HEK293 (cell line): ENCODE data around the gene NUDT9.

Experiments used
- CTCF ChIA-PET: fragments of 350-600 bp; formaldehyde crosslinking; extraction: SDS; loops from one replicate; lab custom pipeline; 2021; ENCODE audit warnings: antibody characterized with exemption; lab: Yijun Ruan, JAX
- POLR2A ChIA-PET: fragments of 300-600 bp; formaldehyde crosslinking; extraction: SDS; loops from one replicate; lab custom pipeline; 2020; ENCODE audit warnings: antibody characterized with exemption, inconsistent platforms; lab: Yijun Ruan, JAX
- H3K27ac ChIP-seq: fragments of 200-500 bp; sonication (Bioruptor generic); 2 replicates; pipeline ENCODE4 v1.5.1; 2014; ENCODE audit warnings: low read depth, low read length, control low read depth, inconsistent platforms; ENCODE audit errors: extremely low read depth
- H3K36me3 ChIP-seq, 2 experiments: fragments of 200-500 bp in 1 of 2; sonication (Bioruptor generic) in 1 of 2; 1 replicate in 1 of 2; 2 replicates in 1 of 2; pipeline ENCODE4 v1.5.1; 2014 to 2017; ENCODE audit warnings: inconsistent platforms in 2 of 2, low read length in 2 of 2; ENCODE audit not compliant: control insufficient read depth in 2 of 2, insufficient read depth in 1 of 2
- H3K4me1 ChIP-seq: fragments of 200-500 bp; sonication (Bioruptor generic); 2 replicates; pipeline ENCODE4 v1.5.1; 2014; ENCODE audit warnings: mild to moderate bottlenecking, low read length, inconsistent platforms; ENCODE audit not compliant: control insufficient read depth, insufficient read depth
- H3K4me3 ChIP-seq: 2 replicates; pipeline ENCODE4 v1.5.1; 2011; ENCODE audit warnings: low read depth, mild to moderate bottlenecking, control low read depth, low read length, moderate library complexity
- H3K9me3 ChIP-seq: fragments of 200-500 bp; sonication (Bioruptor generic); 2 replicates; pipeline ENCODE4 v1.5.1; 2014; ENCODE audit warnings: low read depth, low read length, inconsistent platforms; ENCODE audit not compliant: control insufficient read depth, insufficient read depth
- GFI1B ChIP-seq: fragments of 450-650 bp; formaldehyde crosslinking; IDR thresholded peaks from 2 replicates; pipeline ENCODE4 v1.5.1; 2016; ENCODE audit warnings: missing biosample characterization, missing genetic modification characterization
- GLIS1 ChIP-seq: fragments of 450-650 bp; formaldehyde crosslinking; IDR thresholded peaks from 2 replicates; pipeline ENCODE4 v1.5.1; 2016; ENCODE audit warnings: missing biosample characterization, missing genetic modification characterization
- HOXD13 ChIP-seq: sonication (generic); formaldehyde crosslinking; IDR thresholded peaks from 2 replicates; pipeline ENCODE4 v1.8.0; 2022; ENCODE audit warnings: missing genetic modification reagents, borderline replicate concordance
- KLF8 ChIP-seq: fragments of 450-650 bp; formaldehyde crosslinking; IDR thresholded peaks from 2 replicates; pipeline ENCODE4 v1.5.1; 2016; ENCODE audit warnings: missing biosample characterization, missing genetic modification characterization
- PRDM4 ChIP-seq: fragments of 450-650 bp; formaldehyde crosslinking; IDR thresholded peaks from 2 replicates; pipeline ENCODE4 v1.5.1; 2017; ENCODE audit warnings: missing biosample characterization, missing genetic modification characterization
- RBAK ChIP-seq: fragments of 450-650 bp; formaldehyde crosslinking; IDR thresholded peaks from 2 replicates; pipeline ENCODE4 v1.5.1; 2016; ENCODE audit warnings: missing biosample characterization, missing genetic modification characterization
- TRIM28 ChIP-seq: IDR thresholded peaks from 2 replicates; pipeline ENCODE4 v1.6.1; 2011; ENCODE audit warnings: low read length, control low read depth, borderline replicate concordance
- YY1 ChIP-seq: fragments of 450-650 bp; formaldehyde crosslinking; IDR thresholded peaks from 2 replicates; pipeline ENCODE4 v1.5.1; 2018; ENCODE audit warnings: missing biosample characterization, missing genetic modification characterization
- ZBTB44 ChIP-seq: fragments of 450-650 bp; IDR thresholded peaks from 2 replicates; pipeline ENCODE4 v1.5.1; 2018; ENCODE audit warnings: missing biosample characterization, mild to moderate bottlenecking, missing genetic modification characterization
- ZBTB7A ChIP-seq: fragments of 450-650 bp; formaldehyde crosslinking; IDR thresholded peaks from 2 replicates; pipeline ENCODE4 v1.5.1; 2016; ENCODE audit warnings: low read depth, missing biosample characterization, missing genetic modification characterization
- ZNF202 ChIP-seq: fragments of 450-650 bp; formaldehyde crosslinking; IDR thresholded peaks from 2 replicates; pipeline ENCODE4 v1.5.1; 2016; ENCODE audit warnings: missing biosample characterization, missing genetic modification characterization, borderline replicate concordance
- ZNF350 ChIP-seq: fragments of 450-650 bp; formaldehyde crosslinking; IDR thresholded peaks from 2 replicates; pipeline ENCODE4 v1.5.0; 2017; ENCODE audit warnings: missing biosample characterization, mild to moderate bottlenecking, missing genetic modification characterization
- ZNF654 ChIP-seq: fragments of 450-650 bp; formaldehyde crosslinking; IDR thresholded peaks from 2 replicates; pipeline ENCODE4 v1.5.1; 2016; ENCODE audit warnings: low read depth, missing biosample characterization, missing genetic modification characterization
- ZNF658 ChIP-seq: fragments of 450-650 bp; formaldehyde crosslinking; IDR thresholded peaks from 2 replicates; pipeline ENCODE4; 2016; ENCODE audit warnings: missing biosample characterization, missing genetic modification characterization
- ZNF791 ChIP-seq: fragments of 450-650 bp; formaldehyde crosslinking; IDR thresholded peaks from 2 replicates; pipeline ENCODE4 v1.5.1; 2016; ENCODE audit warnings: missing biosample characterization, missing genetic modification characterization

The NUDT9 gene

DNA sequence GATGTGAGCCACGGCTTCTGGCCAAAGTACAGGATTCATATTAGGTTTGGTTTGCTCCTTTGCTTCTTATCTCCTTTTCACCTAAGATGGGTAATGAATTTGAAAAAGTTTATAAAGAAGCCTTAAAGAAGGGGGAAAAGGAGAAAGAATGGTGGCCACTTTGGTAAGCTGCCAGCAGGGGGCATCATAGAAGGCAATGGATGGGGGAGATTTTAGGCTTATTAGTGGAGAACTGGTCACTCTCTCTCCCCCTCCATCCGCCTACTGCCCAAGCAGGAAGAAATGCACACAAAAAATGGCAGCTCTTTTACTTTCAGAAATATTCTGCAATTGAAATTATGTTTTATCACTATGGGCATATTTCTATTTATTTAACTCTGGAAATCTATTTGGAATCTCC lies 74.8 kb downstream of the NUDT9 start:
- H3K9me3 ChIP-seq, result no peaks in the 10 kb centered on the region
- 0 out of 2 replicates have a peak, but pooled peaks have one; percentile 7 for TF ChIP-seq ZNF654 (tag by site-specific recombination)
- TF ChIP-seq PRDM4, result no peak
- no peak for TF ChIP-seq TRIM28
- TF ChIP-seq, all 188 proteins: peak for 1
- Histone ChIP-seq H3K36me3 (no peaks in the 10 kb centered on the region), H3K4me3 (no peak overlapping the region), H3K27ac (no peak overlapping the region), H3K4me1 (no peaks in the 10 kb centered on the region)
- ChIA-PET POLR2A (no interaction called here), CTCF (interaction anchor here (0.5 to 1.5 kb wide), 12 partner anchors 9 to 352 kb away, joined by 3 to 7 read pairs (median 3); no protein-coding TSS in a partner anchor)

GRCh38 chr4:87497578-87497977 lies 75.2 kb downstream of the NUDT9 start:
- Histone ChIP-seq H3K4me3 (no peak overlapping the region), H3K4me1 (no peaks in the 10 kb centered on the region), H3K36me3 (no peaks in the 10 kb centered on the region), H3K27ac (no peak overlapping the region), H3K9me3 (no peaks in the 10 kb centered on the region)
- CTCF ChIA-PET, result interaction anchor here (0.5 to 1.5 kb wide), 11 partner anchors 10 to 351 kb away, joined by 3 to 5 read pairs (median 3); no protein-coding TSS in a partner anchor
- TF ChIP-seq GLIS1 (tag by site-specific recombination), result no peak
- no peak for TF ChIP-seq ZNF202
- no peak for TF ChIP-seq ZNF791
- no peak for TF ChIP-seq ZNF350 (tag by site-specific recombination)
- no peak for TF ChIP-seq ZBTB7A (tag by site-specific recombination)
- POLR2A ChIA-PET, result no interaction called here

DNA sequence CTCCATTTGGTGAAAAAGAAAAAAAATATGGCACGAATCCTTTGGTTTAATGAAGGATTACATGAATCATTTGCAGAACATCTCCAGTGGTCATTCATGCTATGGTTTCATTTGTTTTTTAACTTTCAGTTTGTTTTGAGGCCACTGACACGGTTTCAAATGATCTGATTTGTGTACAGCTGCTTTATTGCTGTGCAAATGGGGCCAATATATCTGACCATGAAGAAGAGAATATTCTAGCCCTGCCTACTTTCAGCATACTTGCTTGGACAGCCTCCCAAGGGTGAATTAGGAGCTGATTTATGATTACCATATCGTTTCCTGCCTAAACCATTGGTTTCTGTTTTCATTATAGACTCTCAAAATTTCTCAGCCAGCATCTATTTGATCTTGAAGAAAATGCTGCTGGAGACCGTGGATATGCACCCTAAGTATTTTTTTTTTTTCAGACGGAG lies 76.1 kb downstream of the NUDT9 start:
- Histone ChIP-seq H3K27ac (no peak overlapping the region), H3K4me1 (no peaks in the 10 kb centered on the region), H3K9me3 (no peaks in the 10 kb centered on the region), H3K36me3 (no peaks in the 10 kb centered on the region), H3K4me3 (no peak overlapping the region)
- POLR2A ChIA-PET, result no interaction called here
- TF ChIP-seq PRDM4 (no peak), HOXD13 (CRISPR knock-in tag) (no peak), ZBTB44 (tag by site-specific recombination) (no peak), RBAK (tag by site-specific recombination) (no peak), GFI1B (tag by site-specific recombination) (no peak), ZNF658 (no peak), KLF8 (tag by site-specific recombination) (no peak), YY1 (tag by site-specific recombination) (no peak)
- CTCF ChIA-PET, result interaction anchor here (0.7 to 1.5 kb wide), 4 partner anchors 28 to 350 kb away, joined by 3 read pairs; partner anchors contain the start of gene HSD17B11
